GM12892 (cell line): ENCODE results near the gene COL4A6.

ENCODE experiments used
- DNase-seq: peaks from one replicate; pipeline ENCODE4 v3.0.0; 2011; ENCODE audit not compliant: insufficient read length
- FAIRE-seq: peaks from 2 replicates; lab custom pipeline; 2011; peaks lifted over from hg19 to GRCh38; lab: Jason Lieb, UNC
- POLR2A ChIP-seq: IDR thresholded peaks from 2 replicates; pipeline ENCODE4 v1.6.1; 2011; ENCODE audit warnings: low read depth, low read length, control low read depth
- POLR2AphosphoS5 ChIP-seq: IDR thresholded peaks from 2 replicates; pipeline ENCODE4 v1.6.1; 2011; ENCODE audit warnings: low read depth, low read length, control low read depth
- TAF1 ChIP-seq: IDR thresholded peaks from 2 replicates; pipeline ENCODE4 v1.6.1; 2011; ENCODE audit warnings: low read depth, mild to moderate bottlenecking, control low read depth, low read length, borderline replicate concordance

Gene COL4A6

DNA sequence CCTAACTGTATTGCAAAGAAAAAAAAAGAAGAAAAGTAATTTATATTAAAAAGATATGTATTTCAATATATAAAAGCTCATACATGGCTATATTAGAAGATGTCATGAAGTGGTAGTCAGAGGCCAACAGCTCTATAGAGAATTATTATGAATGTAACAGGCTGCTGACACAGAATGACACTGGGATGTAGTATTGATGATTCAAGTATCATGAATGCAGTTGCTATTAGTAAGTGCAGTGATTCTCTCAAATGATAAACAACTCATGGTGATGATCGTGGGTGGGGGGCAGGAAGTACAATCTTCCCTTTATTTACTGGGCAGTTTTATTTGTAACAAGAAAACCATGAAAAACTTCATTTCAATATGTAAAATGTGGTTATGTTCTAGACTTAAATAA is 124.6 kb downstream of the COL4A6 start:
- DNase-seq (no peak), FAIRE-seq (no peak)
- TF ChIP-seq POLR2A (no peak), TAF1 (no peak), POLR2AphosphoS5 (no peak)

DNA sequence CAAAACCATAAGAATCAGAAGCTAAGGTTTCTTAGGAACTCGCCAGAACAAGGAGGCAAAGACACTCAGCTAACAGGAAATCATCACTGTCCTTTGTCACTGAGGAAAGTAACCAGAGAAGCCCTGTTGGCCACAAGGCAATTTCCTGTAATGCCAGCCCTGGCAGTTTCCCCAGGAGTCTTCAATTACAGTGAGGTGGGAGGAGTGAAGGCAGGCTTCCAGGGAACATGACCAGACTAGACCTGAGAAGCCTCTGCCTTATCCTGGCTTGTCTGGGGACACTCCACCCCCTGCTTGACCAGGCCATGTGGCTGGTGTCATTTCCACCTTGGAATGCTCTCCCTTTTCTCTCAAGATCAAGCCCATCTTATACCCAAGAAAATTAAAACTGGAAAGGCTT is 125.3 kb downstream of the COL4A6 start:
- FAIRE-seq (no peak), DNase-seq (no peak)
- TF ChIP-seq POLR2A (no peak), TAF1 (no peak)

DNA sequence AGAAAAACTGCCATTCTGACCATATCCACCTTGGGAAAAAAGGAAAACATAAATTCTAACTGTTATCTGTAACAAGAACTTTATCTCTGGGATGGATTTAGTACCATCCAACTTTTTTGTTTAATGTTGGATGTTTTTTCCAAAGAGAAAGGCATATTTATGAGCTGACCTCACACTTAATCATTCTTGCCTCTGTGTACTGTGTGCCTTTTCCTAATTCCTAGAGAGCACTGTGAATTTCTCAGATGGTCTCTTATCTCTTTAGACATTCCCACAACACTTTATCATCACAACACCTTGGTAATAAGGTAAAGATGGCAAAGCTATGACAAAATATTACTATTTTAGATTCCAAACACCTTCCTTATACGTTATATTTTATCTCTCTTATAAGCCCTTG is 126.2 kb downstream of the COL4A6 start:
- TF ChIP-seq POLR2AphosphoS5 (no peak), TAF1 (no peak), POLR2A (no peak)
- no peak for DNase-seq
- no peak for FAIRE-seq

DNA sequence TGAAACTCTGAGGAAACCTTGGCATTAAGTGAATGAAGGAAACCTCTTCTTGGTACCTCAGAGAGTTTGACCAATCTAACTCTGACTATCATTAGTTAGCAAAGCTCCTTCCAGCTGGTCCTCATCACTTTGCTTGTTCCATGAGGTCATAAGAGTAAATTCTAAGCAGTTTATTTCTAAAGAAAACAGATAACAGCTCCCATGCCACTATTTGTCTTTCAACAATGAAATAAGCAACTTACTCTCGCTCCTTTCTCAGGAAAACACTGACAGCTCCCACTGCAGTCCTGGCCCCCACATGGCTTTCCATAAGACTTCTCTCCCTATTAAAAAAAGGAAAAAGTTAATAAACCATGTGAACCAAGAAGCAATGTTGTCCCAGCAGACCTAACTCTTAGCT is 127.7 kb downstream of the COL4A6 start:
- FAIRE-seq (no peak), DNase-seq (no peak)
- TF ChIP-seq TAF1 (no peak), POLR2AphosphoS5 (no peak), POLR2A (no peak)

DNA sequence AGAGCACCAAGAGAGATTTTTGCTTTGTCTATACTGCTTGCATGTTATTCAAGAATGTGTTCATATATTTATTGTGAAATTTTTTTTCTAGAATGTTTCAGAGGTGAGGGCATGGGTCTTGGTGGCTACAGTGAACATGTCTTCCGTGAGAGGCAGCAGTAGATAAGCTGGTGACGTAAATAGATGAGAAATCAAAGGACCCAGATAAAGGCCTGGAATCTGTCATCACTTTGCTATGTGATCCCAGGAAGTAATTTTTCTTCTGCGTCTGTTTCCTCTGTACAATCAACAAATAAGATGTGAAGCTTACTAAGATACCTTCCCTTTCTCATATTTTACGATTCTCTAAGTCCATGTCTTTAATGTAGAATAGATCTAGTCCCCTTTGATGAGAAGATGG is 129.1 kb downstream of the COL4A6 start:
- FAIRE-seq (no peak), DNase-seq (no peak)
- no peak for TF ChIP-seq POLR2AphosphoS5
- no peak for TF ChIP-seq POLR2A
- TF ChIP-seq TAF1: no peak

DNA sequence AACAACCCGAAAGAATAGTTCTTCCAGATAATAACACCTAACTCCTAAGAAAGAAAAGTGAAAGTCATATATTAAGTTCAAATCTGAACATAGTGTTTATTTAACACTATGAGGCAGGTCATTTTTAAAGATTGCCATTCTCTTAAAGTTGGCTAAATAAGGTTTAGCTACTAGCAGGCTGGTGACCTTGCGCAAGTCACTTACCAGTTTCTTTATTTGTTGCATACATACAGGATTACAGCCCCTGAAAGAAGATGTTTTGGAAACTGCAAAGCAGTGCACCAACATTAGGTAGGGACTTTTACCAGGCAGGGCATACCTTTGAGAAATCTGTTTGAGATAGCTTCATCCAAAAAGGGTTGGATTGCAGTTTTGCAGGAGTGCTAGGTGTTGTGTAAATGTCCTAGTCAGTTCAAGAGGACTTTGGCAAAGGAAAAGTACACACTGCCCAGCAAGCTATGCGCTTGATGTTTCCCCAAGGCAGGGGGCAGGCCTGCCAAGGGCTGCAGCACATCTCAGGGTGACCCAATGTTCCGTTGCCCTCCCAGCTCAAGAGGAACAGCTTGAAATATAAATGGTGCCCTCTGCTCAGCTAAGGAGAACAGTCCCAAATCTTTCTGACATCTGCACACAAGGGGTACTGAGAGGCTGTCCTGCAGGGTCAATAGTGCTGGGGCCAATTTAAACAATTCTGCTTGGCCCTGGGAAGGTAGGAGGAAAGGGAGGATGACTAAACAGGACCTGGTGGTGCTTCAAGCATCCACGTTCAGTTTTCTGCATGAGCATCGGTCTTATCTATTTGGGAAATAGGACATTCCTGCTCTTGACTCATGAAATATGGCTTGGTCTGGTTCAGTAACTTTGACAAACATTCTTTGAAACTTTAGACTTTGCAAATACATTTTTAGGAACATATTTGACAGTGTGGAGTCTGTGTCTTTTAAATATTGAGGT is 130.8 kb downstream of the COL4A6 start:
- no peak for FAIRE-seq
- no peak for DNase-seq
- TF ChIP-seq TAF1: no peak
- no peak for TF ChIP-seq POLR2A
- no peak for TF ChIP-seq POLR2AphosphoS5

DNA sequence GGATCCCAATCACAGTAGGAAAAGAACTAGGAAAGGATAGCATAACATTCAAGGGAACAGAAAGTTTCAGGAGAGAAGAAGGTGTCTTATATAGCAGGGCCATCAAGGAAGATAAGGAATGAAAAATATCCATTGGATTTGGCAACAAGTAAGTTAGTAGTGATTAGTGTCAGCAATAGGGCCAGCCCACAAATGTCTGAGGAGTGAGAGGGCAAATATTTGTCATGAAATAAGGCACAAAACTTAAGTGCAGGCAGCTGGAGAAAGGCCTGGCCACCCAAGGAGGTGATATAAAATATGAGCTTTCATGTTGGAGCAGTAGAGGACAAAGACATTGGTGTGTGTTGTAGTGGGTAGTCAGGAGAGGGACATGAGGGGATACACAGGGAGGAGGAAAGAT is 132.1 kb downstream of the COL4A6 start:
- FAIRE-seq: no peak
- TF ChIP-seq TAF1 (no peak), POLR2A (no peak), POLR2AphosphoS5 (no peak)

DNA sequence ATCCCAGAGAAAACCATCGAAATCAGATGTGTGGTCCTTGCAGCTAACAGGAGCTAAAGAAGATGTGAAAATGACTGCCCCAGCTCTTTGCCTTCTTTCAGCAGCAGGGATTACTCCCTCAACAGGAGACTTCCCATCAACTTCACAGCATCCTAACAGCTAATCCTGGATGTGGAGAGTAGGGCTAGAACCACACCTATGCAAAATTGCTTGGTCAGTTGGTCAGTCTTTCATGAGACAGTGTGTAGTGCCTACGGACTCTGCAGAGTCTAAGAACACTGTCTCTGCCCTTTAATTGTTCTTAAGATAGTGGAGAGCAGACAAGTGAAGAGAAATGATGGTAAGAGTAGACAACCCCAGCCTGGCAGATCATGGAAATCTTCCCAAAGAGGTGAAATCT is 133.5 kb downstream of the COL4A6 start:
- DNase-seq: no peak
- TF ChIP-seq POLR2AphosphoS5 (no peak), POLR2A (no peak), TAF1 (no peak)
- FAIRE-seq: no peak

More for the DNA sequence above, 132.1 kb downstream of the COL4A6 start:
- no peak for DNase-seq

DNA sequence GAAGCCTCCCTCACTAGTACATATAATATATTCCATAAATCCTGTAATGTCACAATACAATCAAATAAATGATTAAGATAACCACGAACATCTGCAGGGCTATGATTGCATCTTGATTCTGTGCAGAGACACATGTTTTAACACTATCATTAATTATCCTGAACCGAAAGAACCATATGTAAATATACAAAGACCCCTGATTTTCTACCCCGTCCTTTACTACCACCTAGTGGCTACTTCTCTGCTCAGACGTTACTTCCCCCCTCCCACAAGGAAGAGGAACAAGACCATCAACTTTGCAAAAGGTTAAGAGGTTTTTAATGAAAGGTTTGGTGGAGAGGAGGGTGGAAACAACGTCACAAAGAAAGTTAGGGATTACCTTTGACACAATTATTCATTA is 134.0 kb downstream of the COL4A6 start:
- DNase-seq (no peak), FAIRE-seq (no peak)
- TF ChIP-seq TAF1 (no peak), POLR2A (no peak), POLR2AphosphoS5 (no peak)

DNA sequence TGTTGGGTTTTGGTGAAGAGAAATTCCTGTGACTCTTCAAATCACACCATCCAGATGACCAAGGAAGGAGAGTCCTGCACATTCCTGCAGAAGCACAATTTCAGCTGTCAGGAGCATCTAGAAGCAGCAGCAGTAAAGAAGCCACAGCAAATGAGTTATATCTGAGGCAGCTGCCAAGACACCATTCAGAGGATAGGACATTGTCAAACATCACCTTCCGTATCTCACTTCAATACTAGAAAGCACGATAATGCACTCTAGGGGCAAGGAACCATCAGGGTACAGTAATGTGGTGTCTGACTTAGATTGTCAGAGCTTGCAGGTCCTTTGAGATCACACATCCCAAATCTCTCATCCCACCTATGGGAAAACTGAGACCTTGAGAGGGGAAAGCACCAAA is 134.5 kb downstream of the COL4A6 start:
- TF ChIP-seq POLR2A: no peak
- TF ChIP-seq TAF1: no peak
- no peak for TF ChIP-seq POLR2AphosphoS5
- DNase-seq (no peak), FAIRE-seq (no peak)

DNA sequence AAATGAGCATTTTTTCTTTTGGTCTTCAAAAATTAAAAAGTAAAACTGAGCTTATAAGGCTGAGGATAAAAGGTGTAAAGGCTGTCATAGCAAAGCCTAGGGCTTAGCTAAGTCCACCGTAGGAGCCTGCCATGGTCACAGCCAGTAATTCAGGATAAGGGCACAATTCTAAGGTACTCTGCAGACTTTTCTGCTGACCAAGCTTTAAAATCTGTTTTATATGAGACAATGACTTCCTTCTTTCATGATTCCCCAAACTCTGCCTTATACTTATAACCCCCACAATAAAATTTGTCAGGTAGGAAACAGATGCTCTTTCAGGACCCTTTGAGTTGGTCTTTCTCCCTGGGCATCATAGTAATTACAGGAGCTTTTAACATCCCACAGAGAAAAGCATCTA is 138.5 kb downstream of the COL4A6 start:
- DNase-seq: no peak
- no peak for FAIRE-seq
- TF ChIP-seq POLR2AphosphoS5 (no peak), POLR2A (no peak), TAF1 (no peak)

DNA sequence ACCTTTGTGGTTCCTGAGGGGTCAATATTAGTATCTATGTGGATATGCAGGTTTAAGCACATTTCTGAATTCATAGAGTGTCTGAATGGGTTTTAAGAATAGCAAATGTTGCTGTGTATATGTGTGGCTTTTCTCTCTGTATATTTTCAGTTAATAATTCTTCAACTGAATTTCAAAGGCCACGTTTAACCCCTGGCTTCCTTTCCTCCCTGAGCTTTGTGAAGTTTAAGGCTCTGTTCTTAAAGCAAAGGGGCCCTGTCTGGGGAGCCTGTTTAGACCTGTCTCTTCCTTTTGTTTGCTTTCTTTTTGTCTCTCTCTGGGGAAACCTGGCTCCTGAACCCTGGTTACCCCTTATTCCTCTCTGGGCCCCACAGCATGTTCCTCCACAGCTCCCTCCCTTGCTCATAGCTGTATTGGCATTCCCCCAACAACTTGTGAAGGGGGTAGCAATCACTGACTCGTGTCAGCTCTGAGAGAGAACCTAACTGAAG is 139.1 kb downstream of the COL4A6 start:
- no peak for FAIRE-seq
- TF ChIP-seq TAF1 (no peak), POLR2AphosphoS5 (no peak), POLR2A (no peak)

More for the DNA sequence above, 139.1 kb downstream of the COL4A6 start:
- DNase-seq: no peak
